Muscle of arm (tissue), 12 donors: ENCODE measurements around the gene STAMBPL1. TPM values are rescaled to one million over a fixed set of nuclear protein-coding genes. Genes with fewer than 3 reads are reported as not detected.

Source experiments
- DNase-seq: peaks from one replicate; pipeline ENCODE4 v3.0.0-alpha.2; 2013
- polyA plus RNA-seq, 12 donors: library from polyadenylated mRNA; unstranded; fragments of 120-200 nt; gene quantifications; one replicate each; pipeline ENCODE4 v1.2.1, GENCODE V29; 2013; ENCODE audit not compliant: insufficient read length in 12 of 12

Gene STAMBPL1
- polyA plus RNA-seq, 12 donors, result 4.8 to 14.3 (median 7.1) TPM; not detected in 1

- no peak for DNase-seq
Measured at GRCh38 chr10:88946965-88947590, 67.0 kb downstream of the STAMBPL1 start.

GRCh38 chr10:88949051-88949450, 69.0 kb downstream of the STAMBPL1 start:
- DNase-seq, result no peak

DNA sequence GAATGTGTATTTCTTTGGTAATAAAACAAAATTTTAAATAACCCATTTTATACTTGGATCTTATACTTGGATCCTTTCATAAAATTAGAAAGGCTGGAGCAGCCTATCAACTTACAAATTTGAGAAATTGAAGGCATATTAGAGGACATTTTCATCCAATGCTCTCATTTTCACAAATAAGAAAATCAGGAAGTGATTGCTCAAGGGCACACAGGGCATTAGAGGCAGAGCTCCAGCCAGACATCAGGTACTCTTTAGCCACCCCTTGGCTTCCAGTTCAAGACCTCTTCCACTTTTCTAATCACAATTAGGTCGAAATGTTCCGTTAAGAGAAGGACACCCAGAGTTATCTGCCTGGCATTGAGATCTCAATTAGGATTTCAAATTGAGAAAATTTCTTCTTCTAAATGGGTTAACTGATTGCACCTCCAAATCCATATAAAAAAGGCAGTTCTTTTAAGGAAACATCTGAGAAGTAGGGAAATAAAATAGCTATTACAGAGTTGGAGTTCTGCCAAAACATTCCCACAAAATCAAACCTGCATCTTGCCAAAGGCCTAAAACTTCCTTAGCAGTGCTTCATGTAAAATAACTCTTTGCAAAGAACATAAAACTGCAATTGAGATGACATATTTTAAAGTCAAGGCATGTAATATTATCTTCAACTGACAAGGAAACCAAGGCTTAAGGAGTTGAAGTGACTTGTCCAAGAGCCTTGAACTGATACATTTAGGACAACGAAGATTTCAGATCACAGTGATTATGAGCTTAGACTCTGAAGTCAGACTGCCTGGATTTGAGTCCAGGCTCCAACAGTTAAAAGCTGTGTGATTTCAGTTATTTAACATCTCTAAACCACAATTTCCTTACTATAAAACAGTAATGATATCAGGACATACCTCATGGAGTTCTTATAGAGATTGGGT, 70.1 kb downstream of the STAMBPL1 start:
- no peak for DNase-seq

DNA sequence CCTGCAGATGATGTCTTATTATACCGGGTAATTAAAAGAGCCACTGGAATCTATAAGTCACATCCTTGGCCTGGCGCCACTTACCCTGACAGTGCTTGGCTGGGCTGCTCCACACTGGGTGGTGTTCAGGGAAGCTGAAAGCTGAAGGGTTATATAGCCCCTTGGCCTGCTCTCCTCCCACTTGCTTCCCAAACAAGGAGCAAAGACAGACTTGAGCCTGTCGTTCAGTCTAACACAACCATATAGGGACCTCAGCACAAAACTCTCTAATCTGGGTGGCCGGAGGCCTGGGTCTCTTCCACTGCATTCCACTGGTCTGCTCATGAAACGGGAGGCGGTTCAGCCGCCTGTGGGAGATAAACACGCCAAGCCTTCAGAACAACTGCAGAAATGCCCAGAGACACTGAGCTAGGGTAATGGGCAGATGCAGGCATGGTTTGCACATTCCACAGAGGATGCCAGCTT, 72.6 kb downstream of the STAMBPL1 start, which contains the start of gene ACTA2:
Gene ACTA2 (minus strand): TSS at position 127 of the 465 bp plus-strand sequence. CDS start 3,843 bp downstream, outside the sequence.
- no peak for DNase-seq

DNA sequence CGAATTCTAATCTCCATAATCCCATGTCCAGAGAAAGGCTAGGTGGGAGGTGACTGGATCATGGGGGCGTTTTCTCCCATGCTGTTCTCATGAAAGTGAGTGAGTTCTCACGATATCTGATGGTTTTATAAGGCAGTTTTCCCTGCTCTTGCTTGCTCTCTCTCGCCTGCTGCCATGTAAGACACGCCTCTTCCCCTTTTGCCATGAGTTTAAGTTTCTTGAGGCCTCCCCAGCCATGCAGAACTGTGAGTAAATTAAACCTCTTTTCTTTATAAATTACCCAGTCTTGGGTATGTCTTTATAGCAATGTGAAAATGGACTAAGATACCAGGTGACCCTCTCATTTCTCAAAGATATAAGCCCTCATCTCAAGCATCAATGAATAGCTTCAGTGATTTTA, 73.6 kb downstream of the STAMBPL1 start:
- DNase-seq, result no peak

DNA sequence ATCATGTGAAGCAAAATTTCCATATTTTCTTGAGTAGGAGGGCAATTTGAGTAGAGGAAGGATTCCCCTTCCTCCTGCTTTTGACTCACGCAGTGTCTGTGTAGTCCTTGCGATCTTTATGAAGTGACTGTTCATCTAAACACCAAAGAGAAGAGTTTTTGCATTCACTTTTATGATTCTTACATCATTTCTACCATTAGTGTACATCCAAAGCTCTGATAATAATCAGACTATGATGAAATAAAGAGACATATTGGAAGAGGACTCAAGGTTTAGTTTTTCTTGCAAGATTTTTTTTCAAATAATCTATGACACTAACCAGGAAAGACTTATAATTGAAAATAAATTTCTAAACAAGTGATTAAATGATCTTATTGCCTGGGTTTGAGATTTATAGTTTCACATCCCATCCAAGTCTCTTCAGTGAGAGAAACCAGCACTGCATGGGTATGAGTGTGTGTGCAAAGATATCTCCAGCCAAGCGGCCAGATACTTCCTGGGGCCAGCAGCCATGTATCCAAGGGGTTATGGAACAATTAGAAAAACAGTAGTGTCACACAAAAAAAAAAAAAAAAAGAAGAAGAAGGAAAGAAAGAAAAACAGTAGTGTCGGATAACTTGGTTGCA, 74.5 kb downstream of the STAMBPL1 start:
- DNase-seq, result no peak

DNA sequence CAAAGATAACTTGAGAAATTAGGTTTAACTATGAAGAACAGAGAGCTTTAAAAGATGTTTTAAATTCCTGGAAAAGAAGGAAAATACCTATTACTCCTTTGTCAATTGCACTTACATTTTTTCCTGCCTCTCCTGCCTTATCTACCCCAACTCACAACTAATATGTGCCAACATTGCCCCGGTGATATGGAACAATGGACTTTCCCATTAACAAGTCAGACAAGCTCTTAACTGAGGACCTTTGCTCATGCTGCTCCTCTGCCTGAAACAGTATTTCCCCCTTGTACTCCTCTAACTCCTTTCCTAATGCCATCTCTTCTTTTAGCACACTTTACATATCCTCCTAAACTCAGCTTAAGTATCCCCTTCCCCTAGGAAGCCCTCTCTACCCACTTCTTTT, 77.3 kb downstream of the STAMBPL1 start:
- DNase-seq, result no peak

GRCh38 chr10:88958721-88959120, 78.7 kb downstream of the STAMBPL1 start:
- DNase-seq, result no peak

DNA sequence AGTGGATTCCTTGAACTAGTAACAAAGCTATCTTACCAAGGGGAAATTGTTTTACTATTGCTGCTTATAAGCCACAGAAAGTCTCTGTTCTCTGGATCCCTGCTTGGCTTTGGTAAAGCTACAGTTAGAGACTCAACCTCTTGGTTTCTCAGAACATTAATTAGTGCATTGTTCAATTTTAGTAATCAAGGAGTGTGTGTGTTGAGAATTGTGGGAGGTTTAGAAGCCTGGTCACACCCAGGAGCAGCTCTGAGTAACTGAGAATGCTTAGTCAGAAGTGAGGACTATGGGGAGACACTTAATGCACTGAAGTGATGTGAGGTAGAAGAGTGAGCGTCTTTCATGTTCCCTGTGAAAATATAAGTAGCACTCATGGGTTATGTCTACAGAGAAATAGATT, 80.8 kb downstream of the STAMBPL1 start:
- no peak for DNase-seq

DNA sequence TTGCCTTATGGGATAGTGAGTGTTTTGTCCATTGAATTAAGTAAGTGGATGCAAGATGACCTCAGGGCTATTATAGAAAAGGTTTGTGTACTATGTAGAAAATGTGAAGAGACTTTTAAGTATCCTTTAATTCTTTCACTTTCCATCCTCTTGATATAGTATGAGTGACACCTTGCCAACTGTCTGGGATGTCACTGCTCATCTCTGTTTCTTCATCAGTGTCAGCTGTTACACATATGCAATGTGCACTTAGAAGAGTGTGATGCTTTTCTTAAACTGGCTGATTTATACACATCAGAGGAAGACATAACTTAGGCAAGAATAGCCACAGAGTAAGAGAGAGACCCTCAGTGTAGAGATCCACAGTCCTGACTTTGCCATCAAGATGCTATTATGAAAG, 81.2 kb downstream of the STAMBPL1 start:
- DNase-seq, result no peak

DNA sequence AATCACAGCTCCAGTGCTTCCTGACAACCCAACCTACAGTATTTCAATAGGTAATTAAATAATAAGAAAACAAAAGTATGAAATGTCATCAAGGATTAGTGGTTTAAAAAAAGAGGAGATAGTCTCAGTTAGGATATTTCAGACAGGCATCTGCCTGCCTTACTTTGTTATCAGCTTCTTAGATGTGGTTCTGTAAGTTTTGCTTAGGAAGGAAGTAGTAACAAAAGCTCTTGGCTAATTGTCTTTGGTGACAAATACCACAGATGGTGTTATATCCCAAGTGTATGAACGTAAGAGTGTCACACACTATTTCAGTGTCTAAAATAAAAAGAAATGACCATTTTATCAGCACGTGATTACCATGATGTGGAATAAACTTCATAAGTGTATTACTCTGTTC, 82.3 kb downstream of the STAMBPL1 start:
- DNase-seq, result no peak

- no peak for DNase-seq
Measured at GRCh38 chr10:88963318-88963717, 83.3 kb downstream of the STAMBPL1 start.

DNA sequence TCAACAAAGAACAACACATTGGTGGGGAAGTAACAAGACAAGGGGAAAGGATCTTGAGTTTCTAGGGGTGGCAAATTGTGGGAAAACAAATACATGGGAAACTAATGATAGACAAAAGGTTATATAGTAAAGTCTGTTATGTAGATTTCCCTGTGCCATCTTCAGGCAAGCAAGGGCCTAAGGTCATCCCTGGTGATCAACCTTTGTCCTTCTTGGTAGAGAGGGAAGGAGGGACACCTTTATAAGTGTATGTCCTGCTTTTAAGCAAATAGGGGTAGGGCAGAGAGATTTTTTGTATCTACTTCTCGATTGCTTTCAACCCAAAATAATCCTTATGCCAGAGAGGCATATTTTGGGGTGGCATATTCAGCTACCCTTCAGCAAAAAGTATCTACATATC, 84.3 kb downstream of the STAMBPL1 start:
- no peak for DNase-seq

DNA sequence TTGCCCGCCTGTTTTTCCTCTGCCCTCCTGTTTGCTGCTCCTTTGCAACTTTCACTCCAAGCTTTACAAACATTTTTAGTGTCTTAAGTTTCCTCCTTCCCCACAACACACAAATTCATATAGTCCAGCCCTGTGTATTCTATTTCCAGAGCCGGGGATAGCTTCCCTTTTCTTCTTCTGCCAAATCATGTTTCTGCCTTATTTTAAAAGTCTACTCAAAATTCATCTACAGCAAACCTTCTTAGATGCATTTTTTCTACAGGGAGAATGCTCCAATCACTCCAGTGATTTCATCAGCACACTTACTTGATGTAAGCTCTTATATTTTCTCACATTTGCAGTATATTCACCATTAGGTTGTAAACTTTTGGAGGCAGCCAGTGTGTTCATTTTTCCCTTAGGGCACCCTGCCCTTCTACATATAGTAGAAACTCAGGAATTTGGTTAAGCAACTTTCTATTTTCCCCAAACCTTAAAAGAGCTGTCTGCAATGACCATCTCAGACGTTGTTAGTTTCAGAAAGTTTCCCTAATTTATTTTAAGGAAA, 84.9 kb downstream of the STAMBPL1 start:
- no peak for DNase-seq

DNA sequence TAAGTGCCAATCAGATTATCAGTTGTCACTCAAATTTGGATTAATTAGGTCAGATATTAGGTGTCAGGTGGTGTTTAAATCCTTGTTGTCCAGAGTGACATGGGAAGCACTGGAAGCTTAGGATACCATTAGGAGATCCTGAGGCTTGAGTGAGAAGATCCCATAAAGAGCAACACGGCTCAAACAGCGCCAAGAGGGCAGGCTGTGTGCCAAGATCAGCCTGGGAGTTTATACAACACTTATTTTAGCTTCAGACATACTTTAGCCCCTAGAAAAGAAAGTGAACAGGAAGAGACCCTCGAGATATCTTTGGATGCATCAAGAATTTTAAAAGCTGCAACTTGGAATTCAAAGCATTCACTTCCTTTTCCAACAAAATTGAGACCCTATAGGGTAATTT, 86.8 kb downstream of the STAMBPL1 start:
- peak; percentile 29 for DNase-seq

GRCh38 chr10:88968391-88968790, 88.3 kb downstream of the STAMBPL1 start:
- DNase-seq, result no peak

DNA sequence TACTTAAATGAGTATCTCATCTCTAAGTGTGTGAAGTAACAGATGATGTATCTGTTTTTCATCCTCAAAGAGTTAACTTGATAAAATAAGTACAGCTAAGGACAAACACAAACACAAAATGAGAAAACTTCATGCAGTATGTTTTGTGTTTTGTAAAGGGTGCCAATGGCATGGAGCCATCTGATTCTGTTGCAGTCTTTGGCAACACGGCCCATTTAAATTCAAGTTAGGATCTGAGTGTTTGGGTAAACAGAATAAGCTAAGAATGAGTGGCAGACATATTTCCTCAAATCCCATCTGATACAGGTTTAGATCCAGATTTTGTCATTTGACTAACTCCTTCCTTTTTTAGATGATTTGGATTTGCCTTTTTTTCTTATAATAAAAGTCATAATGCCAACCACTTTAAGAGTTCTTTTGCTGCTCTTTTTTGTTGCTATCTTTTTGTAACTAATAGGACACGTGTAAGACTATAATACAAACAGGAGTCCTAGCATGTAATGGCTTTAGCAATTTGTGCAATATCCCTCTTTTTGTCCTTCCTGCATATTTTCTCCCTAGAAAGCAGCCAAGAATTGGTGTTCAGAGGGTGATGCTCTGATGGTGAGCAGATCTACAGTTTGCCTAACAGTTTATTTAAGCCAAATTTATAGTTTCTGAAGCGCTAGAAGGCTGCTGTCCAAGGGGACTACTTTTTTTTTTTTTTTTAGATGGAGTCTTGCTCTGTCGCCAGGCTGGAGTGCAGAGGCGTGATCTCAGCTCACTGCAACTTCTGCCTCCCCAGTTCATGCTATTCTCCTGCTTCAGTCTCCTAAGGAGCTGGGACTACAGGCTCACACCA, 91.4 kb downstream of the STAMBPL1 start:
- no peak for DNase-seq
